KMS-11 (cell line): ENCODE measurements around the gene RUNX1.

Experiments
- H2AFZ ChIP-seq: fragments of 200-600 bp; sonication (generic); 2 replicates; pipeline ENCODE4 v1.6.1; 2016; ENCODE audit warnings: antibody characterized with exemption, mixed run types, low read depth
- H3K27ac ChIP-seq: fragments of 200-600 bp; sonication (generic); 2 replicates; pipeline ENCODE4 v1.6.1; 2016; ENCODE audit warnings: mild to moderate bottlenecking, mixed run types
- H3K27me3 ChIP-seq: fragments of 200-600 bp; sonication (generic); 2 replicates; pipeline ENCODE4 v1.6.1; 2017; ENCODE audit warnings: mild to moderate bottlenecking, low read depth, mixed run types, moderate library complexity; ENCODE audit not compliant: insufficient read depth
- H3K36me3 ChIP-seq: fragments of 200-600 bp; sonication (generic); 2 replicates; pipeline ENCODE4 v1.6.1; 2017; ENCODE audit warnings: mild to moderate bottlenecking, mixed run types; ENCODE audit not compliant: insufficient read depth
- H3K4me1 ChIP-seq: fragments of 200-600 bp; sonication (generic); 2 replicates; pipeline ENCODE4 v1.6.1; 2016; ENCODE audit warnings: mild to moderate bottlenecking, low read depth, mixed run types; ENCODE audit not compliant: poor library complexity, severe bottlenecking
- H3K4me2 ChIP-seq: fragments of 200-600 bp; sonication (generic); 2 replicates; pipeline ENCODE4 v1.7.0; 2016; ENCODE audit warnings: mild to moderate bottlenecking, mixed run types
- H3K4me3 ChIP-seq: fragments of 200-600 bp; sonication (generic); IDR thresholded peaks from 2 replicates; pipeline ENCODE4 v1.6.1; 2017; ENCODE audit warnings: low read depth, low read length, mixed read lengths; ENCODE audit not compliant: insufficient read depth
- H3K79me2 ChIP-seq: fragments of 200-600 bp; sonication (generic); 2 replicates; pipeline ENCODE4 v1.6.1; 2016; ENCODE audit warnings: low read depth, mixed run types; ENCODE audit not compliant: insufficient read depth
- H3K9ac ChIP-seq: fragments of 200-600 bp; sonication (generic); 2 replicates; pipeline ENCODE4 v1.6.1; 2016; ENCODE audit warnings: mild to moderate bottlenecking, mixed run types
- H4K20me1 ChIP-seq: fragments of 200-600 bp; sonication (generic); 2 replicates; pipeline ENCODE4 v1.6.1; 2016; ENCODE audit warnings: mild to moderate bottlenecking, mixed run types; ENCODE audit not compliant: insufficient read depth
- CTCF ChIP-seq: fragments of 200-600 bp; sonication (generic); conservative IDR thresholded peaks from 2 replicates; pipeline ENCODE4 v1.6.1; 2017; ENCODE audit warnings: low read depth, mild to moderate bottlenecking, antibody characterized with exemption, low read length, moderate library complexity, mixed read lengths

The RUNX1 gene

GRCh38 chr21:34883491-34884271 is 165.4 kb downstream of the RUNX1 start:
- Histone ChIP-seq H3K4me3 (no peak overlapping the region), H3K79me2 (peaks cover 4% of the 10 kb centered on the region; the same call in 1 of the 2 replicates), H3K27me3 (peaks cover 18% of the 10 kb centered on the region), H3K9ac (no peak overlapping the region), H3K36me3 (no peaks in the 10 kb centered on the region), H4K20me1 (no peaks in the 10 kb centered on the region), H3K4me2 (no peak overlapping the region; the same call in 1 of the 2 replicates), H2AFZ (no peak overlapping the region), H3K4me1 (peaks cover 22% of the 10 kb centered on the region), H3K27ac (no peak overlapping the region)
- TF ChIP-seq CTCF: no peak

GRCh38 chr21:34882719-34883131 is 166.4 kb downstream of the RUNX1 start:
- Histone ChIP-seq H3K36me3 (no peaks in the 10 kb centered on the region), H4K20me1 (no peaks in the 10 kb centered on the region), H3K4me2 (no peak overlapping the region), H3K4me3 (no peak overlapping the region), H3K79me2 (peaks cover 4% of the 10 kb centered on the region; the same call in 1 of the 2 replicates), H3K27me3 (peaks cover 18% of the 10 kb centered on the region), H3K9ac (no peak overlapping the region), H2AFZ (no peak overlapping the region), H3K27ac (no peak overlapping the region), H3K4me1 (peaks cover 21% of the 10 kb centered on the region)
- TF ChIP-seq CTCF: no peak

- no peak overlapping the region for H3K27ac ChIP-seq
- H3K9ac ChIP-seq: no peak overlapping the region
- no peaks in the 10 kb centered on the region for H3K36me3 ChIP-seq
- peaks cover 18% of the 10 kb centered on the region for H3K27me3 ChIP-seq
- peaks cover 4% of the 10 kb centered on the region; the same call in 1 of the 2 replicates for H3K79me2 ChIP-seq
- H3K4me3 ChIP-seq: no peak overlapping the region
- H4K20me1 ChIP-seq: no peaks in the 10 kb centered on the region
- H2AFZ ChIP-seq: no peak overlapping the region
- H3K4me2 ChIP-seq: no peak overlapping the region
- no peak for TF ChIP-seq CTCF
- H3K4me1 ChIP-seq: peaks cover 15% of the 10 kb centered on the region
Measured at GRCh38 chr21:34881839-34882371, 167.2 kb downstream of the RUNX1 start.

- no peaks in the 10 kb centered on the region for H3K36me3 ChIP-seq
- H4K20me1 ChIP-seq: no peaks in the 10 kb centered on the region
- no peak overlapping the region for H2AFZ ChIP-seq
- H3K4me2 ChIP-seq: no peak overlapping the region
- no peak overlapping the region for H3K27ac ChIP-seq
- no peak for TF ChIP-seq CTCF
- H3K9ac ChIP-seq: no peak overlapping the region
- H3K4me1 ChIP-seq: peaks cover 15% of the 10 kb centered on the region
- H3K27me3 ChIP-seq: peaks cover 18% of the 10 kb centered on the region
- H3K4me3 ChIP-seq: no peak overlapping the region
- H3K79me2 ChIP-seq: peaks cover 4% of the 10 kb centered on the region; the same call in 1 of the 2 replicates
Measured at GRCh38 chr21:34881421-34881820, 167.7 kb downstream of the RUNX1 start.
